K562 (cell line): ENCODE data around the gene STOM. TPM values are rescaled to one million over a fixed set of nuclear protein-coding genes. Genes with fewer than 3 reads are reported as not detected.

Experiments used
- ATAC-seq: fragments of 200-7000 bp; cut with Tn5 transposase; 3 replicates; pipeline ENCODE4 v1.9.1; 2020; ENCODE audit warnings: moderate library complexity
- BruUV-seq: library from RNA; stranded (reverse); fragments of 400-500 nt; replicated peaks from 2 replicates; lab custom pipeline; 2021; lab: Mats Ljungman, UMichigan
- CTCF ChIA-PET: fragments of 300-600 bp; formaldehyde crosslinking; extraction: SDS; loops from one replicate; lab custom pipeline; 2021; ENCODE audit warnings: low intra/inter-chr PET ratio; lab: Yijun Ruan, JAX
- POLR2A ChIA-PET: fragments of 300-600, 350-650 bp; sonication (Branson Sonifier 250); formaldehyde crosslinking; extraction: SDS; loops from one replicate; lab custom pipeline; 2021; ENCODE audit warnings: antibody characterized with exemption, inconsistent platforms; lab: Yijun Ruan, JAX
- DNase-seq, 4 experiments: peaks; one replicate each; pipeline versions ENCODE4 v3.0.0 to v3.0.0-alpha.2; 2011 to 2018; ENCODE audit warnings: low spot score in 3 of 4, mixed read lengths in 3 of 4; ENCODE audit errors: extremely low read depth in 1 of 4
- FAIRE-seq: peaks from 2 replicates; lab custom pipeline; 2011; peaks lifted over from hg19 to GRCh38; lab: Jason Lieb, UNC
- H2AFZ ChIP-seq: 2 replicates; pipeline ENCODE4 v1.6.0; 2011; ENCODE audit warnings: low read depth, low read length, control low read depth, inconsistent platforms
- H3K27ac ChIP-seq: fragments of 200-600 bp; 3 replicates; pipeline ENCODE4 v1.8.0; 2011; ENCODE audit warnings: low read depth, mild to moderate bottlenecking, control low read depth, inconsistent platforms, low read length, moderate library complexity, mixed read lengths; ENCODE audit errors: extremely low read depth
- H3K27me3 ChIP-seq, 2 experiments: fragments of 300-600 bp in 1 of 2; 2 replicates in 1 of 2; 3 replicates in 1 of 2; pipeline versions ENCODE4 v1.6.0 to v1.8.0; 2011; ENCODE audit warnings: inconsistent platforms in 2 of 2, low read length in 2 of 2, mild to moderate bottlenecking in 1 of 2, mixed read lengths in 1 of 2, moderate library complexity in 1 of 2; ENCODE audit not compliant: control insufficient read depth in 2 of 2, insufficient read depth in 2 of 2
- H3K36me3 ChIP-seq: fragments of 300-600 bp; 3 replicates; pipeline ENCODE4 v1.8.0; 2011; ENCODE audit warnings: mild to moderate bottlenecking, low read length, inconsistent platforms; ENCODE audit not compliant: control insufficient read depth, insufficient read depth
- H3K4me1 ChIP-seq, 2 experiments: fragments of 200-600 bp in 1 of 2; replicated peaks in 1 of 2; 2 replicates in 1 of 2; 3 replicates in 1 of 2; pipeline versions ENCODE4 v1.5.1 to v1.8.0; 2011; ENCODE audit warnings: inconsistent platforms in 2 of 2, low read length in 2 of 2, mild to moderate bottlenecking in 1 of 2, mixed read lengths in 1 of 2, moderate library complexity in 1 of 2; ENCODE audit not compliant: control insufficient read depth in 2 of 2, insufficient read depth in 2 of 2
- H3K4me2 ChIP-seq: 2 replicates; pipeline ENCODE4 v1.6.1; 2011; ENCODE audit warnings: low read length, control low read depth, inconsistent platforms, mixed read lengths; ENCODE audit not compliant: insufficient read depth
- H3K4me3 ChIP-seq: fragments of 200-600 bp; sonication (generic), shearing (Covaris generic); 2 replicates; pipeline ENCODE4 v1.5.1; 2016; ENCODE audit warnings: control low read depth, inconsistent platforms
- H3K79me2 ChIP-seq: fragments of 200-600 bp; 3 replicates; pipeline ENCODE4 v1.8.0; 2011; ENCODE audit warnings: low read length, inconsistent platforms; ENCODE audit not compliant: control insufficient read depth, insufficient read depth
- H3K9ac ChIP-seq, 2 experiments: 2 replicates each; pipeline versions ENCODE4 v1.6.0 to v1.6.1; 2011; ENCODE audit warnings: low read depth in 2 of 2, low read length in 2 of 2, control low read depth in 1 of 2, inconsistent platforms in 1 of 2, mild to moderate bottlenecking in 1 of 2, mixed read lengths in 1 of 2; ENCODE audit not compliant: insufficient read depth in 1 of 2
- H3K9me1 ChIP-seq: one replicate; pipeline ENCODE4 v1.6.0; 2011; ENCODE audit warnings: inconsistent platforms, mild to moderate bottlenecking, low read length, moderate library complexity; ENCODE audit not compliant: control insufficient read depth, insufficient read depth
- H3K9me3 ChIP-seq: replicated peaks from 2 replicates; pipeline ENCODE4 v1.5.1; 2011; ENCODE audit warnings: low read depth, low read length, inconsistent platforms; ENCODE audit not compliant: control insufficient read depth, insufficient read depth
- H4K20me1 ChIP-seq: replicated peaks from 2 replicates; pipeline ENCODE4 v1.6.1; 2011; ENCODE audit warnings: low read length, inconsistent platforms, mixed read lengths; ENCODE audit not compliant: control insufficient read depth, insufficient read depth
- FOS ChIP-seq: IDR thresholded peaks from 3 replicates; pipeline ENCODE4 v1.6.1; 2011; ENCODE audit not compliant: insufficient read length; ENCODE audit errors: extremely low read depth
- HOXB6 ChIP-seq: fragments of 250-450 bp; sonication (Bioruptor Pico); IDR thresholded peaks from 2 replicates; pipeline ENCODE4 v1.5.1; 2022; ENCODE audit warnings: mild to moderate bottlenecking, borderline replicate concordance
- RBM15 ChIP-seq: fragments of 200-400 bp; formaldehyde crosslinking; IDR thresholded peaks from 2 replicates; pipeline ENCODE4 v1.6.1; 2018; ENCODE audit warnings: mild to moderate bottlenecking, low read length, moderate library complexity; ENCODE audit not compliant: insufficient read depth
- SAFB ChIP-seq: fragments of 200-400 bp; formaldehyde crosslinking; IDR thresholded peaks from 2 replicates; pipeline ENCODE4 v1.6.1; 2017; ENCODE audit warnings: low read depth, low read length, borderline replicate concordance
- SNIP1 ChIP-seq: fragments of 450-650 bp; IDR thresholded peaks from 2 replicates; pipeline ENCODE4 v1.7.1; 2017; ENCODE audit warnings: low read depth, mild to moderate bottlenecking
- TARDBP ChIP-seq: fragments of 450-650 bp; IDR thresholded peaks from 2 replicates; pipeline ENCODE4 v1.6.1; 2016
- TEAD2 ChIP-seq: fragments of 450-650 bp; IDR thresholded peaks from 2 replicates; pipeline ENCODE4 v1.6.1; 2016; ENCODE audit warnings: missing genetic modification characterization, control low read depth, missing compliant biosample characterization
- ZNF232 ChIP-seq: sonication (generic); formaldehyde crosslinking; IDR thresholded peaks from 2 replicates; pipeline ENCODE4 v1.8.0; 2022; ENCODE audit warnings: mild to moderate bottlenecking, missing genetic modification reagents
- ZNF696 ChIP-seq: fragments of 250-450 bp; sonication (Bioruptor Pico); conservative IDR thresholded peaks from 2 replicates; pipeline ENCODE4 v1.4.0; 2020; ENCODE audit warnings: mild to moderate bottlenecking, moderate library complexity
- WGBS: fragments of 100-300 bp; shearing (Covaris generic); methylation state at CpG from one replicate; pipeline ENCODE4 v1.1.6; 2016; ENCODE audit warnings: low coverage, mixed read lengths; ENCODE audit not compliant: insufficient coverage; ENCODE audit errors: missing lambda C conversion rate; 5-methylcytosine and 5-hydroxymethylcytosine counted together
- in situ Hi-C: fragments of 300-500 bp; cut with MboI; formaldehyde crosslinking; loops from 4 replicates; pipeline ENCODE4 v1.15.0; 2018; ENCODE audit warnings: inconsistent platforms, mixed read lengths
- intact Hi-C: fragments of 100-400 bp; cut with micrococcal nuclease; formaldehyde crosslinking; loops from 2 replicates; pipeline ENCODE4 v1.14.2; 2022
- polyA plus RNA-seq, 8 experiments: library from polyadenylated mRNA; depleted of rRNA in 4 of 8; stranded (reverse) in 5 of 8; unstranded in 3 of 8; fragments of >200 nt; fragmentation: Nextera tagmentation in 2 of 8; fragmentation: Illumina TruSeq in 1 of 8; extraction: Ambion mirVana in 2 of 8; extraction: Trizol in 1 of 8; gene quantifications; 2 replicates each; pipeline versions ENCODE4 v1.2.1 to v1.2.3, GENCODE V29; 2011 to 2014; ENCODE audit warnings: inconsistent platforms in 1 of 8, missing spikeins in 1 of 8
- total RNA-seq, 7 experiments: library from RNA; depleted of rRNA in 6 of 7; stranded (reverse); fragments of >200 nt in 6 of 7; fragmentation: Illumina TruSeq in 2 of 7; extraction: Trizol in 2 of 7; gene quantifications; 2 replicates each; pipeline versions ENCODE4 v1.2.1 to v1.2.3, GENCODE V29; 2011 to 2021; ENCODE audit warnings: low replicate concordance in 1 of 7
- TF ChIP-seq, protein P1 (sequence below): fragments of 250-450 bp; sonication (Bioruptor Pico); IDR thresholded peaks from 2 replicates; pipeline ENCODE4 v1.4.0; 2020; ENCODE audit warnings: mild to moderate bottlenecking, moderate library complexity
- TF ChIP-seq, protein P2 (sequence below): fragments of 250-450 bp; sonication (Bioruptor Pico); IDR thresholded peaks from 2 replicates; pipeline ENCODE4 v1.8.0; 2021; ENCODE audit warnings: moderate library complexity, mild to moderate bottlenecking, inconsistent platforms
- TF ChIP-seq, protein P3 (sequence below): sonication (generic); formaldehyde crosslinking; IDR thresholded peaks from 2 replicates; pipeline ENCODE4 v1.8.0; 2022; ENCODE audit warnings: mild to moderate bottlenecking, missing genetic modification reagents, borderline replicate concordance

Gene STOM
- total and polyA plus RNA-seq, 9 of the 15 experiments (the other 6 are each of a cell fraction or from before 2014, with no cell fraction given), result 23.2 to 140 (median 43.9) TPM

DNA sequence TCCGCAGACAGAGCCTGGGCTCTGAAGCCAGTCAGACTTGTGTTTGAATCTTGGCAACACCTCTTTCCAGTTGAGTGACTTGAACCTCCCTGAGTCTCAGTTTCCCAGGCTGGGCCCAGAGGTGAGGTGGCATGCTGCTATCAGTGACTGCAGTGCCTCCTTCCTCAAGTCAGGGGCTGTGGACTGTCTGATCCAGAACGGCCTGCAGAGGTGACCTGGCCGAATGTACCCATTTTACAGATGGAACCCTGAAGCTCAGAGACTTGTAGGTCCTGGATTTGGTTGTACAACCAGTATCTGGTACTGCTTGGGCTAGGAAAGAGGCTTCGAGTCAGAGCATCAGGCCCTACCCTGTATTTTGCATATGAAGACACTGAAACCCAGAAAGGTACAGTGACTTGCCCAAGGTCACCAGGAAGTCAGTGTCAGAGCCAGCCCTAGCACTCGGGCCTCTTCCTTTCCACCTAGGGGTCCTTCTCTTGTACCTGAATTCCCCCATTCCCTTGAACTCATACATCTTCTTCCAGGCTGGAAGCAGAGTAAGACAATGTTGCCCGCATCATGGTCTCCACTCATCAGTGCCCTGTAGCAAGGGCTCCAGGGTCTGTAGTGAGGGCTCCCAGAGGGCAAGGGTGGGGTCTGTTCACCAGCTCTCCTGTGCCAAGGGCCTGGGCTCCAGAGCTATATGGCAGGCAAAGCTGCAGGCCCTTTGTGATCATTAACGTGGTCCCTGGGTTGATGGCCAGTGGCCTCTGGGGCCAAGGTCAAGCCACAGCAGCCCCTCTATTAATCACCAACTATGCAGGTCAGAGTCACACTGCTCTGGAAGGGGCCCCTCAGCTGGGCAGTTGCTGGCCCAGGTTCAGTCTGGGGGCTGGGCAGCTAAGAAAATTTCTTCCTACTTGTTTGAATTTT, 73.6 kb downstream of the STOM start:
- CTCF ChIA-PET, result no interaction called here
- H2AFZ ChIP-seq, result no peak overlapping the region
- no peaks in the 10 kb centered on the region for H3K36me3 ChIP-seq
- no peak overlapping the region for H3K27ac ChIP-seq
- WGBS, result 46% methylated on average over 7 of the region's 7 CpGs
- H4K20me1 ChIP-seq, result no peaks in the 10 kb centered on the region
- no peak for FAIRE-seq
- no peaks in the 10 kb centered on the region for H3K9me1 ChIP-seq
- H3K4me3 ChIP-seq, result no peak overlapping the region
- no peaks in the 10 kb centered on the region for H3K9me3 ChIP-seq
- ATAC-seq, result no peak
- no peaks in the 10 kb centered on the region for H3K79me2 ChIP-seq
- H3K4me2 ChIP-seq, result no peak overlapping the region
- POLR2A ChIA-PET, result no interaction called here
- in situ Hi-C loops (no loop called here), intact Hi-C loops (no loop called here)
- no peaks in the 10 kb centered on the region for H3K27me3 ChIP-seq
- no peak for DNase-seq
- BruUV-seq, result no TSS peak
- peak overlapping the region in 1 of 2 experiments; percentile 68; a peak in 2 of 4 replicates for H3K9ac ChIP-seq
- peaks cover 6 to 25% of the 10 kb centered on the region in 2 experiments; a peak in 4 of 5 replicates for H3K4me1 ChIP-seq
- no peak for TF ChIP-seq TARDBP
- TF ChIP-seq SNIP1, result no peak
- TF ChIP-seq, protein P1, sequence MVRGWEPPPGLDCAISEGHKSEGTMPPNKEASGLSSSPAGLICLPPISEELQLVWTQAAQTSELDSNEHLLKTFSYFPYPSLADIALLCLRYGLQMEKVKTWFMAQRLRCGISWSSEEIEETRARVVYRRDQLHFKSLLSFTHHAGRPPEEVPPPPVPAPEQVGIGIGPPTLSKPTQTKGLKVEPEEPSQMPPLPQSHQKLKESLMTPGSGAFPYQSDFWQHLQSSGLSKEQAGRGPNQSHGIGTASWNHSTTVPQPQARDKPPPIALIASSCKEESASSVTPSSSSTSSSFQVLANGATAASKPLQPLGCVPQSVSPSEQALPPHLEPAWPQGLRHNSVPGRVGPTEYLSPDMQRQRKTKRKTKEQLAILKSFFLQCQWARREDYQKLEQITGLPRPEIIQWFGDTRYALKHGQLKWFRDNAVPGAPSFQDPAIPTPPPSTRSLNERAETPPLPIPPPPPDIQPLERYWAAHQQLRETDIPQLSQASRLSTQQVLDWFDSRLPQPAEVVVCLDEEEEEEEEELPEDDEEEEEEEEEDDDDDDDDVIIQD (CRISPR knock-in tag), result no peak
- no peak for TF ChIP-seq TEAD2 (tag)
- TF ChIP-seq HOXB6, result no peak
- TF ChIP-seq, protein P2, sequence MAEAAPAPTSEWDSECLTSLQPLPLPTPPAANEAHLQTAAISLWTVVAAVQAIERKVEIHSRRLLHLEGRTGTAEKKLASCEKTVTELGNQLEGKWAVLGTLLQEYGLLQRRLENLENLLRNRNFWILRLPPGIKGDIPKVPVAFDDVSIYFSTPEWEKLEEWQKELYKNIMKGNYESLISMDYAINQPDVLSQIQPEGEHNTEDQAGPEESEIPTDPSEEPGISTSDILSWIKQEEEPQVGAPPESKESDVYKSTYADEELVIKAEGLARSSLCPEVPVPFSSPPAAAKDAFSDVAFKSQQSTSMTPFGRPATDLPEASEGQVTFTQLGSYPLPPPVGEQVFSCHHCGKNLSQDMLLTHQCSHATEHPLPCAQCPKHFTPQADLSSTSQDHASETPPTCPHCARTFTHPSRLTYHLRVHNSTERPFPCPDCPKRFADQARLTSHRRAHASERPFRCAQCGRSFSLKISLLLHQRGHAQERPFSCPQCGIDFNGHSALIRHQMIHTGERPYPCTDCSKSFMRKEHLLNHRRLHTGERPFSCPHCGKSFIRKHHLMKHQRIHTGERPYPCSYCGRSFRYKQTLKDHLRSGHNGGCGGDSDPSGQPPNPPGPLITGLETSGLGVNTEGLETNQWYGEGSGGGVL (CRISPR knock-in tag), result no peak
- no peak for TF ChIP-seq FOS
- TF ChIP-seq SAFB, result no peak
- TF ChIP-seq, protein P3, sequence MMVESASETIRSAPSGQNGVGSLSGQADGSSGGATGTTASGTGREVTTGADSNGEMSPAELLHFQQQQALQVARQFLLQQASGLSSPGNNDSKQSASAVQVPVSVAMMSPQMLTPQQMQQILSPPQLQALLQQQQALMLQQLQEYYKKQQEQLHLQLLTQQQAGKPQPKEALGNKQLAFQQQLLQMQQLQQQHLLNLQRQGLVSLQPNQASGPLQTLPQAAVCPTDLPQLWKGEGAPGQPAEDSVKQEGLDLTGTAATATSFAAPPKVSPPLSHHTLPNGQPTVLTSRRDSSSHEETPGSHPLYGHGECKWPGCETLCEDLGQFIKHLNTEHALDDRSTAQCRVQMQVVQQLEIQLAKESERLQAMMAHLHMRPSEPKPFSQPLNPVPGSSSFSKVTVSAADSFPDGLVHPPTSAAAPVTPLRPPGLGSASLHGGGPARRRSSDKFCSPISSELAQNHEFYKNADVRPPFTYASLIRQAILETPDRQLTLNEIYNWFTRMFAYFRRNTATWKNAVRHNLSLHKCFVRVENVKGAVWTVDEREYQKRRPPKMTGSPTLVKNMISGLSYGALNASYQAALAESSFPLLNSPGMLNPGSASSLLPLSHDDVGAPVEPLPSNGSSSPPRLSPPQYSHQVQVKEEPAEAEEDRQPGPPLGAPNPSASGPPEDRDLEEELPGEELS (CRISPR knock-in tag), result no peak
- TF ChIP-seq RBM15, result no peak
- no peak for TF ChIP-seq ZNF232
- TF ChIP-seq ZNF696 (CRISPR knock-in tag), result no peak
